Liver (tissue), 9 donors: ENCODE measurements around the gene DNAH8. TPM values are rescaled to one million over a fixed set of nuclear protein-coding genes. Genes with fewer than 3 reads are reported as not detected.

ENCODE experiments used
- DNase-seq: peaks from one replicate; pipeline ENCODE4 v3.0.0-alpha.2; 2017; ENCODE audit warnings: low spot score
- H3K27ac ChIP-seq, 2 donors: one replicate each; pipeline ENCODE4 v1.7.0; 2013; ENCODE audit warnings: inconsistent platforms in 2 of 2, low read length in 2 of 2, control low read depth in 1 of 2, low read depth in 1 of 2, mild to moderate bottlenecking in 1 of 2
- H3K27me3 ChIP-seq, 4 donors: one replicate each; pipeline versions ENCODE4 v1.6.1 to v1.7.0; 2013; ENCODE audit warnings: low read length in 3 of 4, inconsistent platforms in 1 of 4, mild to moderate bottlenecking in 1 of 4, moderate library complexity in 1 of 4; ENCODE audit not compliant: control insufficient read depth in 4 of 4, insufficient read depth in 4 of 4
- H3K36me3 ChIP-seq, 4 donors: one replicate each; pipeline versions ENCODE4 v1.6.1 to v1.7.0; 2013; ENCODE audit warnings: low read length in 3 of 4, mild to moderate bottlenecking in 3 of 4, low read depth in 1 of 4, moderate library complexity in 1 of 4; ENCODE audit not compliant: control insufficient read depth in 4 of 4, insufficient read depth in 3 of 4
- H3K4me1 ChIP-seq, 4 donors: one replicate each; pipeline versions ENCODE4 v1.6.1 to v1.7.0; 2013; ENCODE audit warnings: low read length in 3 of 4, mild to moderate bottlenecking in 3 of 4, moderate library complexity in 1 of 4; ENCODE audit not compliant: control insufficient read depth in 4 of 4, insufficient read depth in 4 of 4
- H3K4me3 ChIP-seq, 3 donors: one replicate each; pipeline versions ENCODE4 v1.6.1 to v1.7.0; 2013; ENCODE audit warnings: low read length in 3 of 3, control low read depth in 1 of 3, low read depth in 1 of 3, mild to moderate bottlenecking in 1 of 3
- H3K9ac ChIP-seq, 2 donors: one replicate each; pipeline ENCODE4 v1.7.0; 2013; ENCODE audit warnings: low read length in 2 of 2, mild to moderate bottlenecking in 2 of 2, moderate library complexity in 2 of 2, control low read depth in 1 of 2, low read depth in 1 of 2
- H3K9me3 ChIP-seq, 4 donors: one replicate each; pipeline versions ENCODE4 v1.6.1 to v1.7.0; 2013; ENCODE audit warnings: low read length in 3 of 4; ENCODE audit not compliant: control insufficient read depth in 4 of 4
- CTCF ChIP-seq: fragments of 150-350 bp; IDR thresholded peaks from 2 replicates; pipeline ENCODE4 v1.5.1; 2017; ENCODE audit warnings: improper control_type of control experiment, low read depth, low read length; ENCODE audit not compliant: missing input control
- EGR1 ChIP-seq, 2 donors: IDR thresholded peaks; 2 replicates each; pipeline ENCODE4 v1.6.1; 2016 to 2018; ENCODE audit warnings: antibody characterized with exemption in 2 of 2, low read depth in 2 of 2
- FOXA2 ChIP-seq: IDR thresholded peaks from 2 replicates; pipeline ENCODE4 v1.6.1; 2016; ENCODE audit warnings: antibody characterized with exemption
- GABPA ChIP-seq, 2 donors: IDR thresholded peaks in 1 of 2; conservative IDR thresholded peaks in 1 of 2; 2 replicates each; pipeline ENCODE4 v1.6.1; 2016; ENCODE audit warnings: antibody characterized with exemption in 2 of 2, mild to moderate bottlenecking in 1 of 2, moderate library complexity in 1 of 2
- HNF4A ChIP-seq, 2 donors: conservative IDR thresholded peaks; 2 replicates each; pipeline ENCODE4 v1.6.1; 2016; ENCODE audit warnings: antibody characterized with exemption in 2 of 2, mild to moderate bottlenecking in 2 of 2
- HNF4G ChIP-seq: IDR thresholded peaks from 2 replicates; pipeline ENCODE4 v1.6.1; 2016; ENCODE audit warnings: antibody characterized with exemption
- JUND ChIP-seq, 2 donors: IDR thresholded peaks; 2 replicates each; pipeline ENCODE4 v1.6.1; 2016; ENCODE audit warnings: antibody characterized with exemption in 2 of 2
- MAX ChIP-seq: IDR thresholded peaks from 2 replicates; pipeline ENCODE4 v1.6.1; 2016; ENCODE audit warnings: antibody characterized with exemption
- RAD21 ChIP-seq, 2 donors: IDR thresholded peaks; 2 replicates each; pipeline ENCODE4 v1.6.1; 2016; ENCODE audit warnings: antibody characterized with exemption in 2 of 2, mild to moderate bottlenecking in 2 of 2
- RXRA ChIP-seq, 2 donors: IDR thresholded peaks; 2 replicates each; pipeline ENCODE4 v1.6.1; 2017 to 2018; ENCODE audit warnings: antibody characterized with exemption in 2 of 2, mild to moderate bottlenecking in 1 of 2
- SP1 ChIP-seq: IDR thresholded peaks from 2 replicates; pipeline ENCODE4 v1.6.1; 2018; ENCODE audit warnings: antibody characterized with exemption, mild to moderate bottlenecking
- TAF1 ChIP-seq: conservative IDR thresholded peaks from 2 replicates; pipeline ENCODE4 v1.6.1; 2016; ENCODE audit warnings: antibody characterized with exemption, mild to moderate bottlenecking
- YY1 ChIP-seq: IDR thresholded peaks from 2 replicates; pipeline ENCODE4 v1.6.1; 2016; ENCODE audit warnings: antibody characterized with exemption, mild to moderate bottlenecking
- ZBTB33 ChIP-seq: IDR thresholded peaks from 2 replicates; pipeline ENCODE4 v1.6.1; 2016; ENCODE audit warnings: antibody characterized with exemption
- WGBS: extraction: QIAGEN DNeasy Blood & Tissue Kit; methylation state at CpG from one replicate; pipeline ENCODE4 v1.1.7; 2013; 5-methylcytosine and 5-hydroxymethylcytosine counted together
- polyA plus RNA-seq, 2 donors: library from polyadenylated mRNA; stranded (reverse) in 1 of 2; unstranded in 1 of 2; fragments of 200-250 nt in 1 of 2; fragments of >200 nt in 1 of 2; fragmentation: Nextera tagmentation in 1 of 2; extraction: Ambion mirVana in 1 of 2; gene quantifications; one replicate each; pipeline versions ENCODE4 v1.2.1 to v1.2.3, GENCODE V29; 2013 to 2015
- total RNA-seq, 2 donors: library from RNA; depleted of rRNA; stranded (reverse); fragments of >200 nt; gene quantifications; one replicate each; pipeline ENCODE4 v1.2.3, GENCODE V29; 2014
- TF ChIP-seq, protein P1 (sequence below): IDR thresholded peaks from 2 replicates; pipeline ENCODE4 v1.6.1; 2016; ENCODE audit warnings: antibody characterized with exemption
- donor health status: healthy.
- donor health status: healthy.
- donor health status: healthy.
- donor health status: healthy.
- donor health status: healthy.

Gene DNAH8
- total and polyA plus RNA-seq, 4 donors, result under 0.01 to 0.05 TPM; not detected in 2

GRCh38 chr6:39061182-39061581 lies 346.1 kb downstream of the DNAH8 start:
- H3K27me3 ChIP-seq, result no peaks in the 10 kb centered on the region

GRCh38 chr6:39061588-39061987 lies 346.5 kb downstream of the DNAH8 start:
- Histone ChIP-seq H3K4me3 (no peak overlapping the region), H3K27ac (no peak overlapping the region), H3K27me3 (no peaks in the 10 kb centered on the region), H3K4me1 (peaks cover 0 to 2% (median 0%) of the 10 kb centered on the region in 4 donors), H3K9ac (no peak overlapping the region), H3K36me3 (no peaks in the 10 kb centered on the region), H3K9me3 (no peaks in the 10 kb centered on the region)
- DNase-seq, result no peak
- whole genome bisulfite sequencing, result 77% methylated on average over 3 of the region's 3 CpGs
- TF ChIP-seq GABPA (IDR thresholded peaks at IDR 0.05 in 1 of 2, conservative IDR thresholded peaks at IDR 0.05 in 1 of 2), result no peak
- no peak for TF ChIP-seq JUND (IDR thresholded peaks at IDR 0.05)
- TF ChIP-seq ZBTB33, result no peak
- no peak for TF ChIP-seq SP1
- no peak for TF ChIP-seq RXRA (IDR thresholded peaks at IDR 0.05)
- TF ChIP-seq FOXA2, result no peak
- no peak for TF ChIP-seq EGR1 (IDR thresholded peaks at IDR 0.05; ENCODE audit: low read depth in 2 of 2)
- TF ChIP-seq HNF4G, result no peak
- TF ChIP-seq YY1, result no peak

More at GRCh38 chr6:39061182-39061581, 346.1 kb downstream of the DNAH8 start:
- TF ChIP-seq MAX (no peak), ZBTB33 (no peak), JUND (IDR thresholded peaks at IDR 0.05) (no peak), EGR1 (IDR thresholded peaks at IDR 0.05; ENCODE audit: low read depth in 2 of 2) (no peak), GABPA (IDR thresholded peaks at IDR 0.05 in 1 of 2, conservative IDR thresholded peaks at IDR 0.05 in 1 of 2) (no peak), HNF4G (no peak), FOXA2 (no peak), RAD21 (IDR thresholded peaks at IDR 0.05) (no peak), CTCF (no peak), YY1 (no peak), RXRA (IDR thresholded peaks at IDR 0.05) (no peak), TAF1 (no peak), HNF4A (conservative IDR thresholded peaks at IDR 0.05) (no peak)
- TF ChIP-seq, protein P1, sequence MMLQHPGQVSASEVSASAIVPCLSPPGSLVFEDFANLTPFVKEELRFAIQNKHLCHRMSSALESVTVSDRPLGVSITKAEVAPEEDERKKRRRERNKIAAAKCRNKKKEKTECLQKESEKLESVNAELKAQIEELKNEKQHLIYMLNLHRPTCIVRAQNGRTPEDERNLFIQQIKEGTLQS, result no peak
- DNase-seq, result no peak
- 79% methylated on average over 6 of the region's 6 CpGs for WGBS
- Histone ChIP-seq H3K4me1 (peaks cover 0 to 2% (median 0%) of the 10 kb centered on the region in 4 donors), H3K9ac (no peak overlapping the region), H3K4me3 (no peak overlapping the region), H3K36me3 (no peaks in the 10 kb centered on the region), H3K9me3 (no peaks in the 10 kb centered on the region), H3K27ac (no peak overlapping the region)
